ENCODE results near the gene RFC4. TPM values are rescaled to one million over a fixed set of nuclear protein-coding genes. Genes with fewer than 3 reads are reported as not detected.
A peak's percentile ranks its signal among the peaks of the same experiment; 100 is the strongest.

Gene RFC4
- total and polyA plus RNA-seq, 2 of the 13 experiments (the other 11 are each of a cell fraction or from before 2014, with no cell fraction given): 18.5 to 103 TPM

GRCh38 chr3:186843039-186843432 is 36.8 kb upstream of the RFC4 start:
- Histone ChIP-seq H3K9me3 (ENCODE audit: low read length) (no peaks in the 10 kb centered on the region), H3K4me2 (ENCODE audit: low read depth, low read length) (no peak overlapping the region), H3K79me2 (ENCODE audit: insufficient read depth, low read length) (no peaks in the 10 kb centered on the region), H3K4me3 (replicated peaks in 1 of 3; ENCODE audit: insufficient read depth in 1 of 3, low read depth in 2 of 3, low read length in 3 of 3) (no peak overlapping the region), H3K36me3 (replicated peaks in 1 of 2; ENCODE audit: control insufficient read depth in 1 of 2, insufficient read depth in 2 of 2, low read length in 2 of 2) (no peaks in the 10 kb centered on the region), H4K20me1 (ENCODE audit: insufficient read depth, low read length) (no peaks in the 10 kb centered on the region), H2AFZ (ENCODE audit: low read length) (no peak overlapping the region), H3K9ac (ENCODE audit: insufficient read depth, low read depth, low read length) (no peak overlapping the region), H3K27me3 (ENCODE audit: control insufficient read depth in 1 of 2, insufficient read depth in 2 of 2, low read length in 2 of 2) (peaks cover 4 to 34% of the 10 kb centered on the region in 2 experiments; a peak in 3 of 5 replicates), H3K27ac (ENCODE audit: extremely low read length, insufficient read depth, low read length) (no peak overlapping the region), H3K4me1 (ENCODE audit: insufficient read depth, low read length) (peaks cover 17% of the 10 kb centered on the region)
- CTCF ChIA-PET (ENCODE audit: low intra/inter-chr PET ratio, low total read pairs): no interaction called here
- in situ Hi-C loops (cut with HindIII; ENCODE audit: extremely low pct_ligation_motif_present, low pct_unique_long_range_greater_than_20kb): no loop called here
- intact Hi-C loops (cut with micrococcal nuclease; ENCODE audit: unreplicated experiment): no loop called here
- TF ChIP-seq MAFK (conservative IDR thresholded peaks at IDR 0.05 in 1 of 2, IDR thresholded peaks at IDR 0.05 in 1 of 2; ENCODE audit: low read length in 2 of 2) (0 out of 4 replicates have a peak, but pooled peaks of 1 of the 2 experiments have one; percentile 7), ZNF496 (CRISPR knock-in tag; IDR thresholded peaks at IDR 0.05; ENCODE audit: insufficient replicate concordance) (no peak), THYN1 (CRISPR knock-in tag; IDR thresholded peaks at IDR 0.05; ENCODE audit: borderline replicate concordance, low read depth) (no peak), ZNF20 (CRISPR knock-in tag; IDR thresholded peaks at IDR 0.05) (no peak)
- DNase-seq (ENCODE audit: low spot score) (no peak), ATAC-seq (peak; percentile 55), FAIRE-seq (no peak)
- POLR2A ChIA-PET: interaction anchor here (0.9 kb wide), 1 partner anchor 196 kb away, joined by 4 read pairs; no protein-coding TSS in a partner anchor
- BruUV-seq (replicated peaks): no TSS peak
- 32% methylated on average over 3 of the region's 3 CpGs for WGBS (ENCODE audit: low lambda C conversion rate)

- Histone ChIP-seq H3K79me2 (ENCODE audit: insufficient read depth, low read length) (no peaks in the 10 kb centered on the region), H3K9me3 (ENCODE audit: low read length) (no peaks in the 10 kb centered on the region), H3K27ac (ENCODE audit: extremely low read length, insufficient read depth, low read length) (no peak within 1 kb of the TSS), H3K27me3 (ENCODE audit: control insufficient read depth in 1 of 2, insufficient read depth in 2 of 2, low read length in 2 of 2) (peaks cover 4 to 34% of the 10 kb centered on the region in 2 experiments; a peak in 3 of 5 replicates), H2AFZ (ENCODE audit: low read length) (no peak within 1 kb of the TSS), H3K4me2 (ENCODE audit: low read depth, low read length) (no peak within 1 kb of the TSS), H3K9ac (ENCODE audit: insufficient read depth, low read depth, low read length) (no peak within 1 kb of the TSS), H3K36me3 (replicated peaks in 1 of 2; ENCODE audit: control insufficient read depth in 1 of 2, insufficient read depth in 2 of 2, low read length in 2 of 2) (no peaks in the 10 kb centered on the region), H4K20me1 (ENCODE audit: insufficient read depth, low read length) (no peaks in the 10 kb centered on the region), H3K4me3 (replicated peaks in 1 of 3; ENCODE audit: insufficient read depth in 1 of 3, low read depth in 2 of 3, low read length in 3 of 3) (no peak within 1 kb of the TSS), H3K4me1 (ENCODE audit: insufficient read depth, low read length) (peaks cover 17% of the 10 kb centered on the region)
- BruUV-seq (replicated peaks): no TSS peak
- 27% methylated on average over 5 of the region's 7 CpGs for WGBS (ENCODE audit: low lambda C conversion rate)
- in situ Hi-C loops (cut with HindIII; ENCODE audit: extremely low pct_ligation_motif_present, low pct_unique_long_range_greater_than_20kb) (no loop called here), intact Hi-C loops (cut with micrococcal nuclease; ENCODE audit: unreplicated experiment) (no loop called here)
- CTCF ChIA-PET (ENCODE audit: low intra/inter-chr PET ratio, low total read pairs): no interaction called here
- peak; percentile 74 for ATAC-seq
- DNase-seq (ENCODE audit: low spot score): no peak
- no peak for FAIRE-seq
- POLR2A ChIA-PET: no interaction called here
- peak; percentile 22; the same call in 1 of the 2 replicates for TF ChIP-seq ZNF687 (CRISPR knock-in tag; IDR thresholded peaks at IDR 0.05)
- TF ChIP-seq ZNF761 (CRISPR knock-in tag; conservative IDR thresholded peaks at IDR 0.05): no peak
- TF ChIP-seq NCOA2 (CRISPR knock-in tag; IDR thresholded peaks at IDR 0.05): no peak
- TF ChIP-seq RARA (CRISPR knock-in tag; IDR thresholded peaks at IDR 0.05): peak; percentile 29; the same call in 1 of the 2 replicates
- no peak for TF ChIP-seq SRSF9 (IDR thresholded peaks at IDR 0.05; ENCODE audit: borderline replicate concordance, insufficient read depth, low read depth, low read length, poor library complexity, severe bottlenecking)
- TF ChIP-seq DR1 (CRISPR knock-in tag; IDR thresholded peaks at IDR 0.05): no peak
Measured at GRCh38 chr3:186842426-186843038, 36.2 kb upstream of the RFC4 start, which contains the start of gene ADIPOQ. Gene ADIPOQ (plus strand): TSS chr3:186842710. CDS start chr3:186853059, 10,349 bp downstream.

Data from HepG2 (cell line).